ENCODE data around the gene IGSF10.

The IGSF10 gene

GRCh38 chr3:151477591-151478334, 16.9 kb upstream of the IGSF10 start:
- no peak for DNase-seq
- no peak for TF ChIP-seq POLR2A (IDR thresholded peaks at IDR 0.05; ENCODE audit: low read length)

- peak; percentile 40 to 67 for DNase-seq
- TF ChIP-seq POLR2A (IDR thresholded peaks at IDR 0.05; ENCODE audit: low read length) (no peak), GATA1 (IDR thresholded peaks at IDR 0.05; ENCODE audit: low read depth, low read length) (no peak)
These were observed 15.6 kb upstream of the IGSF10 start for GRCh38 chr3:151476344-151477018.

DNA sequence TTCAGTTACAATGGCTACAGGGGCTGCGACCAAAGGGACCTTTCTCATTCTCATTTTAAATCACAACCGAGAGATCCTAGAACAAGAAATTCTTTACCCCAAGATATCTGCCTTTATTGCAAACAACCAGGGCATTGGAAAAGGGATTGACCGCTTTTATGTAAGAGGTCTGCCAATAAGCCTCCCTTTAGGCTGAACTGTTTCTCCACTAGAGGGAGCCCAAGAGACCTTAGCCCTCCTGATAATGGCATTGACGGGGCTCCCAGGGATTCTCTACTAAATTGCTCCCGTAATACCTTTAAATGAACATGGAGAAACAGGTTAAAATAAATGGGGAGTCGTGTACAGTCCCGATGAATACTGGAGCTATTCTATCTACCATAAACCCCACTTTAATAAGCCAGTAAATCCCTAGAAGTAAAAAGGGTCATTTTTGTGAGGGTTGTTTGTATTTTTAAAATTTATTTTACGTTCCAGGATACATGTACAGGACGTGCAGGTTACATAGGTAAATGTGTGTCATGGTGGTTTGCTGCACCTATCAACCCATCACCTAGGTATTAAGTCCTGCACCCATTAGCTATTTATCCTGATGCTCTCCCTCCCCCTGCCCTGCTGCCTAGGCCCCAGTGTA, 7.5 kb upstream of the IGSF10 start:
- no peak for TF ChIP-seq POLR2A (IDR thresholded peaks at IDR 0.05; ENCODE audit: low read length)
- TF ChIP-seq GATA1 (IDR thresholded peaks at IDR 0.05; ENCODE audit: low read depth, low read length): no peak
- DNase-seq: peak; percentile 58 to 78

DNA sequence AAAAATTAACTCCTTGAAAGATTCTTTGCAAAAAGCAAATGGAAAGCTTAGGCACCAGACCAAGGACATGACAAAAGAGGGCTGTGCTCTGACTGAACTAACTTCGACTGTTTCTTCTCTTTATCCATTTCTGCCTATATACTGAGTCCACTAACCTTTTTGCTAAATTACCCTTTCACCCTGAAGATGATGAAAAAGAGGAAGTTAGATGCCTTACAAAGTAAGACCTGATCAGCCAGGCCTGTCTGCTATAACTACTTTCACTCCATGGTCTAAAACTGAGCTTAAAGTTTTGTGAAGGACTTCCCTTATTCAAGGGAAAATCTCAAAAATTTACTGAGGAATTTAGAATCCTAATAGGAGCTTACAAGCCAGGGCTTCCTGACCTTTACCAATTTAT, 6.2 kb upstream of the IGSF10 start:
- no peak for DNase-seq
- no peak for TF ChIP-seq GATA1 (IDR thresholded peaks at IDR 0.05; ENCODE audit: low read depth, low read length)
- TF ChIP-seq POLR2A (IDR thresholded peaks at IDR 0.05; ENCODE audit: low read length): no peak

GRCh38 chr3:151462991-151463390, 2.1 kb upstream of the IGSF10 start:
- TF ChIP-seq GATA1 (IDR thresholded peaks at IDR 0.05; ENCODE audit: low read depth, low read length): no peak
- TF ChIP-seq POLR2A (IDR thresholded peaks at IDR 0.05; ENCODE audit: low read length): no peak
- DNase-seq: no peak

DNA sequence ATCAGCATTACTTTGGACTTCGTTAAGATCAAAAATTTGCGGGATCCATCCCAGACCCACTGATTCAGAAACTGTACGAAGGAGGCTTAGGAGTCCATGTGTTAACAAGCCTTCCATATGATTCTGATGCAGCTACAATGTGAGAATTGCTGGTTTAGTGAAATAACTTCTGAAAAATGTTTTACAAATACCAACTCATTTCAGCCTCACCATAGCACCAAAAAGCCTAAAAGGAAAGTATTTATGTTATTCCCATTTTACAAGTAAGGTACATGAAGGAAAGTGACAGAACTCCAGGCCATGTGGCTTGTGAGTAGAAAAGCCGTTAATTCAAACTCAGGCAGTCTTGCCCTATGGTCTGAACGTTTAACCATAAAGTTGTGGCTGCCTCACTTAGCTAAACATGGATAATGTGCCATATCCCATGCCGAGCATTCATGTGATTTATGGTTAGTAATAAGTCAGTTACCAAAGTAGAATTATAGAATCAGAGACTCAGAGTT, 1.5 kb upstream of the IGSF10 start:
- no peak for DNase-seq
- TF ChIP-seq GATA1 (IDR thresholded peaks at IDR 0.05; ENCODE audit: low read depth, low read length) (no peak), POLR2A (IDR thresholded peaks at IDR 0.05; ENCODE audit: low read length) (no peak)

DNA sequence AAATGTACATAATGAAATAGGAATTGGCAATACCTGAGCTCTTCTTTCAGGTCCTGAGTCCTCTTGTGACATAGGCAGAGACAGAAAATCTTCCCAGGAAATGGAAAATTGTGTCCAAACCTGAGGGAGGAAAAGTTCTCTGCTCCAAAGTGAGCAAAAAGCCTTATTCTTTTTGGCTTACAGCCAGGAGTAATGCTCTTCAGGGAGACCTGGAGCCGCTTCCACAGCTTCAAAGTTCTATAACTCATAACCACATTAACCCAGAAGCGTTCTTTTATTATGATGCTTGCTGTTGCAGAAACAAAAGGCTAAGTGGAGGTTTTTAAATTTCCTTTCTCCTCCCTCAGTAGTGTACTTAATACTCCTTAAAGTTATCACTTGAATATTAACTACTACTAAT, 633 bp downstream of the IGSF10 start:
- no peak for TF ChIP-seq POLR2A (IDR thresholded peaks at IDR 0.05; ENCODE audit: low read length)
- no peak for TF ChIP-seq GATA1 (IDR thresholded peaks at IDR 0.05; ENCODE audit: low read depth, low read length)

GRCh38 chr3:151459358-151459757, 1.5 kb downstream of the IGSF10 start:
- DNase-seq: no peak
- TF ChIP-seq GATA1 (IDR thresholded peaks at IDR 0.05; ENCODE audit: low read depth, low read length): no peak
- TF ChIP-seq POLR2A (IDR thresholded peaks at IDR 0.05; ENCODE audit: low read length): no peak

More for the DNA sequence above, 633 bp downstream of the IGSF10 start:
- DNase-seq: no peak

GRCh38 chr3:151456065-151456464, 4.8 kb downstream of the IGSF10 start:
- DNase-seq: no peak
- TF ChIP-seq GATA1 (IDR thresholded peaks at IDR 0.05; ENCODE audit: low read depth, low read length): no peak
- TF ChIP-seq POLR2A (IDR thresholded peaks at IDR 0.05; ENCODE audit: low read length): no peak

DNA sequence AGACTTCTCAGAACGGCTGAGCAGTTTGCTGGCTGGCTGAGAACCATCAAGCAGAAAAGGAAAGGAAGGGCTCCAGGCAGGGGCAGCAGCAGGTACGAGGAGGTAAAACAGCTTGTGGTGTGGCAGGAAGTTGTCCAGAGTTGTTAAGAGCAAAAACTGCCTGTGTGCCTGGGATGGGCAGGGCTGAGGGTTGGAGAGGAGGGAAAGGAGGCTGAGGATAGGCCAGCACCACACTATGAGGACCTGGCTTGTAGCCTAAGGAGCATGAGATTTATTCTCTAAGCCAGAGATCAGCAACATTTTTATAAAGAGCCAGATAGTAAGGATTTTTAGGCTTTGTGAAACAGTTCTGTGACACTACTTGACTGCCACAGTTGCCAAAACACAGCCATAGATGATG, 8.0 kb downstream of the IGSF10 start:
- no peak for DNase-seq
- TF ChIP-seq POLR2A (IDR thresholded peaks at IDR 0.05; ENCODE audit: low read length) (no peak), GATA1 (IDR thresholded peaks at IDR 0.05; ENCODE audit: low read depth, low read length) (no peak)

DNA sequence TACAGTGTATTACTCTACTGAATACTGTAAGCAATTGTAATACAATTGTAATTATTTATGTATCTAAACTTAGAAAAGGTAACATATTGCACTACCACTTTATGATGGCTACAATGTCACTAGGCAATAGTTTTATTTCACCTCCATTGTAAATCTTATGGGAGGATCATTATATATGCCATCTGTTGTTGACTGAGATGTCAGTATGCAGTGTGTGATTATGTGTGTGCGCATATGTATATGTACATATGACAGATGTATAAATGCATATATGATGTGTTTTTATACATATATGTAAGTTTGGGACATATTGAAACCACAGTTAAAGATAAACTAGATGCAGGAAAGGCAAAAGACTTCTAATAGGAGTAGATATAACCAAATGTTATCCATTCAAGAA, 8.5 kb downstream of the IGSF10 start:
- TF ChIP-seq GATA1 (IDR thresholded peaks at IDR 0.05; ENCODE audit: low read depth, low read length) (no peak), POLR2A (IDR thresholded peaks at IDR 0.05; ENCODE audit: low read length) (no peak)
- no peak for DNase-seq

GRCh38 chr3:151446002-151446340, 14.9 kb downstream of the IGSF10 start:
- DNase-seq: no peak
- TF ChIP-seq POLR2A (IDR thresholded peaks at IDR 0.05; ENCODE audit: low read length): no peak
- TF ChIP-seq GATA1 (IDR thresholded peaks at IDR 0.05; ENCODE audit: low read depth, low read length): no peak

- TF ChIP-seq POLR2A (IDR thresholded peaks at IDR 0.05; ENCODE audit: low read length): no peak
- no peak for TF ChIP-seq GATA1 (IDR thresholded peaks at IDR 0.05; ENCODE audit: low read depth, low read length)
- DNase-seq: no peak
These were observed 15.4 kb downstream of the IGSF10 start for GRCh38 chr3:151445273-151446001.

DNA sequence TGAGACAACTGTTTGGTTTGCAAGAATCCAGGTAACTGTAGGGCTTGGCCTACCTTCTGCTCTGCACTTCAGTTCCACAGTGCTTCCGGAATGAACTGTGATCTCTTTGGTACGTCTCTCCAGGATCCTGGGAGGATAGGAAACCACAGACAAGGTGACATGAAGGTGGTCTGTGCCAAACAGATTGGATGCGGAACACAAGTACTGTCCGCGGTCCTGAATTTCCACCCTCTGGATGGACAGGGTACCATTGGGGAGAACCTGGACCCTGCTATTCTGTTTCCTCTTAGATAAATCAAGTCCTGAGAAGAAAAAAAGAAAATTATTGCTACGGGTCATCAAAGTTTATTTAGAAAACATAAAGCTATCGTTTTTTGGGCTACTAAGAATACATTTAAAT, 17.3 kb downstream of the IGSF10 start:
- no peak for DNase-seq
- TF ChIP-seq POLR2A (IDR thresholded peaks at IDR 0.05; ENCODE audit: low read length): no peak
- TF ChIP-seq GATA1 (IDR thresholded peaks at IDR 0.05; ENCODE audit: low read depth, low read length): no peak

Data from erythroblast (primary cell).